Kidney epithelial cell (primary cell): ENCODE results near the gene OPHN1. TPM values are rescaled to one million over a fixed set of nuclear protein-coding genes. Genes with fewer than 3 reads are reported as not detected.

Experiments
- DNase-seq: peaks from one replicate; pipeline ENCODE4 v3.0.0-alpha.2; 2010; ENCODE audit warnings: low read depth
- H3K27me3 ChIP-seq: 2 replicates; pipeline ENCODE4 v1.6.0; 2011; ENCODE audit warnings: low read length; ENCODE audit not compliant: control insufficient read depth, insufficient read depth
- H3K36me3 ChIP-seq: 2 replicates; pipeline ENCODE4 v1.5.1; 2011; ENCODE audit warnings: low read length; ENCODE audit not compliant: control insufficient read depth, insufficient read depth
- H3K4me3 ChIP-seq: 2 replicates; pipeline ENCODE4 v1.5.1; 2011; ENCODE audit warnings: low read depth, mild to moderate bottlenecking, control low read depth, low read length
- total RNA-seq: library from RNA; depleted of rRNA; stranded (reverse); fragments of >200 nt; gene quantifications from 2 replicates; pipeline ENCODE4 v1.2.3, GENCODE V29; 2015
- TF ChIP-seq, protein P1 (sequence below): IDR thresholded peaks from 2 replicates; pipeline ENCODE4 v1.5.1; 2011; ENCODE audit warnings: mild to moderate bottlenecking, moderate library complexity, low read length, control low read depth, inconsistent platforms; ENCODE audit not compliant: insufficient read depth, poor library complexity, severe bottlenecking

Gene OPHN1
- total RNA-seq, 1 donor from 2014 or later: 6.9 TPM

DNA sequence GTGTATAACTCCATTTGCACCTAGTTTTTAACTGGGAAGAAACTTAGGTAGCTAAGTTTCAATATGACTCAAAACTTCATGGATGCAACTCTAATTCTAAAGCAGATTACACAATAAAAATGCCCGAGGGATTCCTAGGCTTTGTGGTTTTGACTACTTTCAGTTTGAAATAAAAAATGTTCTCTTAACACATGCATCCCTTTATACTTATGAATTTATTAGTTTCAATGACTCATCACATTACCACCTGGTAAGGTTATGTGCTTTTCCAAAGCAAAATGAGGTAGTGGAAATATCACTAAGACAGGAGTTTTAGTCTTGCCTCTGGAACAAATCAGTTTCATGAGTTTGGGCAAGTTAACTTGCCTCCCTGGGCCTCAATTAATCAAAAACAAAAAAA lies 125.5 kb downstream of the OPHN1 start:
- peak; percentile 10 for DNase-seq
- Histone ChIP-seq H3K27me3 (no peaks in the 10 kb centered on the region), H3K36me3 (no peaks in the 10 kb centered on the region), H3K4me3 (no peak overlapping the region)
- TF ChIP-seq, protein P1, sequence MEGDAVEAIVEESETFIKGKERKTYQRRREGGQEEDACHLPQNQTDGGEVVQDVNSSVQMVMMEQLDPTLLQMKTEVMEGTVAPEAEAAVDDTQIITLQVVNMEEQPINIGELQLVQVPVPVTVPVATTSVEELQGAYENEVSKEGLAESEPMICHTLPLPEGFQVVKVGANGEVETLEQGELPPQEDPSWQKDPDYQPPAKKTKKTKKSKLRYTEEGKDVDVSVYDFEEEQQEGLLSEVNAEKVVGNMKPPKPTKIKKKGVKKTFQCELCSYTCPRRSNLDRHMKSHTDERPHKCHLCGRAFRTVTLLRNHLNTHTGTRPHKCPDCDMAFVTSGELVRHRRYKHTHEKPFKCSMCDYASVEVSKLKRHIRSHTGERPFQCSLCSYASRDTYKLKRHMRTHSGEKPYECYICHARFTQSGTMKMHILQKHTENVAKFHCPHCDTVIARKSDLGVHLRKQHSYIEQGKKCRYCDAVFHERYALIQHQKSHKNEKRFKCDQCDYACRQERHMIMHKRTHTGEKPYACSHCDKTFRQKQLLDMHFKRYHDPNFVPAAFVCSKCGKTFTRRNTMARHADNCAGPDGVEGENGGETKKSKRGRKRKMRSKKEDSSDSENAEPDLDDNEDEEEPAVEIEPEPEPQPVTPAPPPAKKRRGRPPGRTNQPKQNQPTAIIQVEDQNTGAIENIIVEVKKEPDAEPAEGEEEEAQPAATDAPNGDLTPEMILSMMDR: no peak

DNA sequence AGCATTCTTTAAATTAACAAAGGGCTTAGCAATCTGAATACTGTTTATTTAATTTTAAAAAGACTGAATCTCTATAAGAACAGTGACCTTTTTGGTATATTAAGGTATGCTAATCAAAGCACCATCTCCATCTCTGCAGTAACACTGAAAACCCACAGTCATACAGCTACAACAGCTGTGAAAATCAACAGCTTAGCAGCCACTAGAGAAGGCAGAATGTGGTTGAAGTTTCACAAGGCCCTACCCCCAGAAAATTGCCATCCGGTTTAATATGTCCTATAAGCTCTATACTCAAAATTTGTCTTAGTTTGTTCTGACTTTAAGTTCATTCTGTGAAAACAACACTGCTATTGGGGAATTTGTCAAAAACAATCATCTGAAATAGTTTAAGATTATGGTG lies 128.7 kb downstream of the OPHN1 start:
- Histone ChIP-seq H3K36me3 (no peaks in the 10 kb centered on the region), H3K4me3 (no peak overlapping the region), H3K27me3 (no peaks in the 10 kb centered on the region)
- TF ChIP-seq, protein P1: no peak
- DNase-seq: no peak

DNA sequence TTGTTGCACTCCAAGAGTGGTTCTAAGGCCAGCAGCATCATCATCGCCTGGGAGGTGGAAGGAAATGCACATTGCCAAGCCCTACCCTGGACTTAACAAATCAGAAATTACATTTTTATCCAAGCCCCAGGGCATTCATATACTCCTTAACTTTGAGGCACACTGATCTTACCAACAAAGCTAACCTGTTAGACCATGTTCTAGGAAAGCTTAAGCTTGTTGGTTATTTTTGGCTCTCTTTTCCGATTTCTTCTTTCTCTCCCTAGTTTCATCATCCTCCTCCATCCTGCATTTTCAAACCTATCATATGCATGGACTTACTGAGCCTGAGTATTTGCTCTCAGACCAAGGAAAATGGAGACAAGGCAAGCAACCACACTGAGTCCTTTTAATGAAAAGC lies 133.4 kb downstream of the OPHN1 start:
- no peak for DNase-seq
- H3K4me3 ChIP-seq: no peak overlapping the region
- H3K27me3 ChIP-seq: no peaks in the 10 kb centered on the region
- TF ChIP-seq, protein P1: no peak
- H3K36me3 ChIP-seq: no peaks in the 10 kb centered on the region

DNA sequence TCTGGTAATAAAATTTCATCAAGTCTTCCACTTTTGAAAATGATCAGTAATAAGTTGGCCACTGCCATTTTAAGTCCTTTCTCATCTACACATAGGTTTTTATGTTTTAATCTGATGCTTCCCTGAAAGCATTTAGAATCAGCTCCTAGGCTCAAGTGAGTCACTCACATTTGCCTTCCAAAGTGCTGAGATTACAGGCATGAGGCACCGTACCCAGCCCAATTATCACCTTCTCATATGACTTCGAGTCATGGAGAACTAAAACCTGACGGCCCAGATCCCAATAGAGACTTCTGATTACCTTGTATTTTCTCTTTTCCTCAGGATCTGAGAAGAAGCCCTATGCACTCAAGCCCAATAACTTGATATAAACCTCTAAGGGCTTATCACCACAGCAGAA lies 140.8 kb downstream of the OPHN1 start:
- H3K36me3 ChIP-seq: no peaks in the 10 kb centered on the region
- TF ChIP-seq, protein P1: no peak
- H3K4me3 ChIP-seq: no peak overlapping the region
- no peaks in the 10 kb centered on the region for H3K27me3 ChIP-seq
- DNase-seq: no peak

DNA sequence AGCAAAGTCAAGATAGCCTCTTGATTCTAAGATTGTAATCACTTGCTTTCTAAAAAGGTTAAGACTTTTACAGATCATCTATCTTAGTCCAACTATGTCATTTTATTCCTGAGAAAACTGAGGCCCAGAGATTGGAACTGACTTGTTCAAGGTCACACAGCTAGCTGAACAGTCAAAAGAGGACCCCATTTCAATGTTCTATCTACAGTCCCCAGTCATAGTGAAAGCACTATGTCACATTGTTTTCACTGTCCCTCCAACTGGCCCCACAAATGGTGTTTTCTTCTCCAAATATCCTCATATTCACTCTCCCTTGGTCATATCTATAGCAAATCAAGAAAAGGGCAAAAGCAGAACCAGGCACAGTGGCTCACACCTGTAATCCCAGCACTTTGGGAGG lies 145.2 kb downstream of the OPHN1 start:
- DNase-seq: no peak
- H3K4me3 ChIP-seq: no peak overlapping the region
- no peaks in the 10 kb centered on the region for H3K36me3 ChIP-seq
- TF ChIP-seq, protein P1: no peak
- no peaks in the 10 kb centered on the region for H3K27me3 ChIP-seq

DNA sequence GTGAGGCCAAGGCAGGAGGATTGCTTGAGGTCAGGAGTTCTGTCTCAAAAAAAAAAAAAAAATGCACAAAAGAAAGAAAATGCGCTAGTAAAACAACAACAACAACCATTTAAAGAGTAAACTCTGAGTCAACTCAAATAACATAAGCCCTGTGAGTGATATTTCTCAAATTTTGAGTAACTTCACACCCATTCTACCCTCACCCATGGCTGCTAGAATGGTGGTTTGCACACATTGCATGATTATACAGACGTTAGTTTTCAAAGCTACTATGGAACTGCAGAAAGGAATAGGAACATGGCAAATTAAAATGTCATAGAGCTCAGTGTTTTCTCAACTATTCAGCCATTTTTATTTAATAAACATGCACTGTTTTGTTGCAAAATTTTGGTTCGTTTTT lies 145.9 kb downstream of the OPHN1 start:
- no peak for DNase-seq
- no peaks in the 10 kb centered on the region for H3K27me3 ChIP-seq
- no peaks in the 10 kb centered on the region for H3K36me3 ChIP-seq
- no peak overlapping the region for H3K4me3 ChIP-seq
- TF ChIP-seq, protein P1: no peak
